Smooth muscle cell (in vitro differentiated cells): ENCODE results near the gene RMND1. TPM values are rescaled to one million over a fixed set of nuclear protein-coding genes. Genes with fewer than 3 reads are reported as not detected.

ENCODE experiments used
- DNase-seq: peaks from one replicate; lab custom pipeline; 2025; ENCODE audit not compliant: unreplicated experiment; lab: John Stamatoyannopoulos, UW
- H2AFZ ChIP-seq: fragments of 200-600 bp; sonication (generic); 2 replicates; pipeline ENCODE4 v1.6.0; 2016; ENCODE audit warnings: antibody characterized with exemption, low read depth, mild to moderate bottlenecking
- H3F3A ChIP-seq: fragments of 200-600 bp; sonication (generic); 2 replicates; pipeline ENCODE4 v1.6.0; 2017; ENCODE audit warnings: antibody characterized with exemption, low read depth
- H3K27ac ChIP-seq: fragments of 200-600 bp; sonication (generic); 2 replicates; pipeline ENCODE4 v1.5.1; 2016; ENCODE audit warnings: low read depth, mild to moderate bottlenecking
- H3K27me3 ChIP-seq: fragments of 200-600 bp; sonication (generic); 2 replicates; pipeline ENCODE4 v1.6.1; 2016; ENCODE audit warnings: low read depth, mild to moderate bottlenecking
- H3K36me3 ChIP-seq: fragments of 200-600 bp; sonication (generic); 2 replicates; pipeline ENCODE4 v1.5.1; 2016; ENCODE audit warnings: low read depth
- H3K4me1 ChIP-seq: fragments of 200-600 bp; sonication (generic); 2 replicates; pipeline ENCODE4 v1.5.1; 2016; ENCODE audit warnings: low read depth
- H3K4me2 ChIP-seq: fragments of 200-600 bp; sonication (generic); 2 replicates; pipeline ENCODE4 v1.6.0; 2016; ENCODE audit warnings: mild to moderate bottlenecking
- H3K4me3 ChIP-seq: fragments of 200-600 bp; sonication (generic); 2 replicates; pipeline ENCODE4 v1.5.1; 2016; ENCODE audit warnings: mild to moderate bottlenecking
- H3K79me2 ChIP-seq: fragments of 200-600 bp; sonication (generic); 2 replicates; pipeline ENCODE4 v1.6.0; 2016; ENCODE audit warnings: low read depth, mild to moderate bottlenecking
- H3K9ac ChIP-seq: fragments of 200-600 bp; sonication (generic); 2 replicates; pipeline ENCODE4 v1.6.0; 2016; ENCODE audit warnings: low read depth
- H3K9me3 ChIP-seq: fragments of 200-600 bp; sonication (generic); replicated peaks from 2 replicates; pipeline ENCODE4 v1.5.1; 2016; ENCODE audit warnings: low read depth
- H4K20me1 ChIP-seq: fragments of 200-600 bp; sonication (generic); 2 replicates; pipeline ENCODE4 v1.6.0; 2016; ENCODE audit warnings: low read depth
- CTCF ChIP-seq: fragments of 200-600 bp; sonication (generic); IDR thresholded peaks from 2 replicates; pipeline ENCODE4 v1.5.1; 2017; ENCODE audit warnings: borderline replicate concordance, mild to moderate bottlenecking, antibody characterized with exemption; ENCODE audit not compliant: insufficient read depth, poor library complexity, severe bottlenecking
- WGBS: methylation state at CpG from one replicate; pipeline ENCODE4 v1.1.7; 2016; ENCODE audit warnings: low lambda C conversion rate; 5-methylcytosine and 5-hydroxymethylcytosine counted together
- polyA plus RNA-seq: library from polyadenylated mRNA; unstranded; fragments of >200 nt; fragmentation: Nextera tagmentation; extraction: Ambion mirVana; gene quantifications from 2 replicates; pipeline ENCODE4 v1.2.1, GENCODE V29; 2016
- total RNA-seq: library from RNA; depleted of rRNA; stranded (reverse); fragments of >200 nt; gene quantifications from 2 replicates; pipeline ENCODE4 v1.2.3, GENCODE V29; 2014

RMND1 gene
- total and polyA plus RNA-seq, 2 experiments from 2014 or later = 13.0 to 27.9 TPM

GRCh38 chr6:151425561-151425960 lies 26.4 kb downstream of the RMND1 start:
- H4K20me1 ChIP-seq = no peaks in the 10 kb centered on the region
- H3K9ac ChIP-seq = no peak overlapping the region
- no peak for TF ChIP-seq CTCF
- no peaks in the 10 kb centered on the region for H3K27me3 ChIP-seq
- peak overlapping the region; percentile 33 for H3K27ac ChIP-seq
- H3K4me1 ChIP-seq = no peaks in the 10 kb centered on the region
- no peak overlapping the region for H3K4me2 ChIP-seq
- 82% methylated on average over 4 of the region's 4 CpGs for WGBS
- peaks cover 17% of the 10 kb centered on the region for H3K36me3 ChIP-seq
- H3K9me3 ChIP-seq = no peaks in the 10 kb centered on the region
- H2AFZ ChIP-seq = no peak overlapping the region
- H3F3A ChIP-seq = no peaks in the 10 kb centered on the region
- no peak for DNase-seq
- no peaks in the 10 kb centered on the region for H3K79me2 ChIP-seq
- no peak overlapping the region for H3K4me3 ChIP-seq

GRCh38 chr6:151422981-151423380 lies 28.9 kb downstream of the RMND1 start:
- WGBS = 98% methylated on average over 4 of the region's 4 CpGs
- Histone ChIP-seq H3K4me2 (no peak overlapping the region), H4K20me1 (no peaks in the 10 kb centered on the region), H2AFZ (no peak overlapping the region), H3K79me2 (no peaks in the 10 kb centered on the region), H3K9ac (no peak overlapping the region), H3F3A (no peaks in the 10 kb centered on the region), H3K27me3 (no peaks in the 10 kb centered on the region), H3K27ac (no peak overlapping the region), H3K36me3 (peaks cover 19% of the 10 kb centered on the region), H3K4me3 (no peak overlapping the region), H3K9me3 (no peaks in the 10 kb centered on the region), H3K4me1 (no peaks in the 10 kb centered on the region)
- no peak for DNase-seq
- no peak for TF ChIP-seq CTCF

- no peak for TF ChIP-seq CTCF
- 100% methylated on average over 1 of the region's 1 CpG for WGBS
- no peak for DNase-seq
Measured at GRCh38 chr6:151417477-151417876, 34.4 kb downstream of the RMND1 start.

GRCh38 chr6:151414641-151415260 lies 37.2 kb downstream of the RMND1 start:
- no peak overlapping the region for H3K4me3 ChIP-seq
- H3K79me2 ChIP-seq = no peaks in the 10 kb centered on the region
- H3F3A ChIP-seq = peaks cover 5% of the 10 kb centered on the region
- no peak overlapping the region for H3K9ac ChIP-seq
- H2AFZ ChIP-seq = no peak overlapping the region
- WGBS = 98% methylated on average over 3 of the region's 3 CpGs
- DNase-seq = no peak
- H3K27ac ChIP-seq = no peak overlapping the region
- peaks cover 4% of the 10 kb centered on the region for H3K36me3 ChIP-seq
- H3K27me3 ChIP-seq = no peaks in the 10 kb centered on the region
- no peaks in the 10 kb centered on the region for H3K4me1 ChIP-seq
- no peak overlapping the region for H3K4me2 ChIP-seq
- H4K20me1 ChIP-seq = no peaks in the 10 kb centered on the region
- no peaks in the 10 kb centered on the region for H3K9me3 ChIP-seq
- TF ChIP-seq CTCF = no peak

More at GRCh38 chr6:151417477-151417876, 34.4 kb downstream of the RMND1 start:
- peaks cover 17% of the 10 kb centered on the region for H3K36me3 ChIP-seq
- no peaks in the 10 kb centered on the region for H3K79me2 ChIP-seq
- H3F3A ChIP-seq = peaks cover 5% of the 10 kb centered on the region
- H3K4me1 ChIP-seq = no peaks in the 10 kb centered on the region
- H3K9ac ChIP-seq = no peak overlapping the region
- no peaks in the 10 kb centered on the region for H3K9me3 ChIP-seq
- H3K4me2 ChIP-seq = no peak overlapping the region
- no peaks in the 10 kb centered on the region for H3K27me3 ChIP-seq
- no peak overlapping the region for H2AFZ ChIP-seq
- no peak overlapping the region for H3K27ac ChIP-seq
- no peak overlapping the region for H3K4me3 ChIP-seq
- no peaks in the 10 kb centered on the region for H4K20me1 ChIP-seq
